Measurements from ENCODE around the gene RNU7-1. TPM values are rescaled to one million over a fixed set of nuclear protein-coding genes. Genes with fewer than 3 reads are reported as not detected.

The RNU7-1 gene
- total RNA-seq, 1 experiment from 2014 or later = not detected

GRCh38 chr12:6952863-6953441 lies 9.3 kb downstream of the RNU7-1 start:
- DNase-seq = no peak
- no peaks in the 10 kb centered on the region for H3K9me3 Mint-ChIP-seq (ENCODE audit: low read depth, unreplicated experiment)
- no peak overlapping the region for H3K4me3 Mint-ChIP-seq (ENCODE audit: low read depth, unreplicated experiment)
- no peak overlapping the region for H3K27ac Mint-ChIP-seq (ENCODE audit: unreplicated experiment)
- peaks cover 7% of the 10 kb centered on the region for H3K4me1 Mint-ChIP-seq (ENCODE audit: low read depth, unreplicated experiment)
- CTCF ChIA-PET = interaction anchor here (1.7 kb wide), 1 partner anchor 9 kb away, joined by 4 read pairs; no protein-coding TSS in a partner anchor
- no peaks in the 10 kb centered on the region for H3K27me3 Mint-ChIP-seq (ENCODE audit: unreplicated experiment)
- no TSS peak for BruUV-seq (replicated peaks)
- peaks cover 24% of the 10 kb centered on the region for H3K36me3 Mint-ChIP-seq (ENCODE audit: insufficient read depth, unreplicated experiment)
- no peak for TF ChIP-seq CTCF (IDR thresholded peaks at IDR 0.05; ENCODE audit: unreplicated experiment)
- intact Hi-C loops (cut with micrococcal nuclease; ENCODE audit: unreplicated experiment) = no loop called here

- no TSS peak for BruUV-seq (replicated peaks)
- peaks cover 25% of the 10 kb centered on the region for H3K36me3 Mint-ChIP-seq (ENCODE audit: insufficient read depth, unreplicated experiment)
- no peak overlapping the region for H3K4me3 Mint-ChIP-seq (ENCODE audit: low read depth, unreplicated experiment)
- H3K9me3 Mint-ChIP-seq (ENCODE audit: low read depth, unreplicated experiment) = no peaks in the 10 kb centered on the region
- intact Hi-C loops (cut with micrococcal nuclease; ENCODE audit: unreplicated experiment) = no loop called here
- H3K27me3 Mint-ChIP-seq (ENCODE audit: unreplicated experiment) = no peaks in the 10 kb centered on the region
- CTCF ChIA-PET = interaction anchor here (1.7 kb wide), 1 partner anchor 8 kb away, joined by 4 read pairs; no protein-coding TSS in a partner anchor
- TF ChIP-seq CTCF (IDR thresholded peaks at IDR 0.05; ENCODE audit: unreplicated experiment) = no peak
- no peaks in the 10 kb centered on the region for H3K4me1 Mint-ChIP-seq (ENCODE audit: low read depth, unreplicated experiment)
- H3K27ac Mint-ChIP-seq (ENCODE audit: unreplicated experiment) = no peak overlapping the region
- DNase-seq = no peak
These were observed 10.1 kb downstream of the RNU7-1 start for GRCh38 chr12:6953442-6954315.

- Mint-ChIP-seq H3K27ac (ENCODE audit: unreplicated experiment) (no peak overlapping the region), H3K9me3 (ENCODE audit: low read depth, unreplicated experiment) (no peaks in the 10 kb centered on the region), H3K4me1 (ENCODE audit: low read depth, unreplicated experiment) (no peaks in the 10 kb centered on the region), H3K27me3 (ENCODE audit: unreplicated experiment) (no peaks in the 10 kb centered on the region), H3K36me3 (ENCODE audit: insufficient read depth, unreplicated experiment) (peaks cover 32% of the 10 kb centered on the region), H3K4me3 (ENCODE audit: low read depth, unreplicated experiment) (no peak overlapping the region)
- intact Hi-C loops (cut with micrococcal nuclease; ENCODE audit: unreplicated experiment) = no loop called here
- no peak for TF ChIP-seq CTCF (IDR thresholded peaks at IDR 0.05; ENCODE audit: unreplicated experiment)
- no TSS peak for BruUV-seq (replicated peaks)
- no peak for DNase-seq
- CTCF ChIA-PET = no interaction called here
These were observed 10.9 kb downstream of the RNU7-1 start for GRCh38 chr12:6954316-6955107.

GRCh38 chr12:6955108-6956020 lies 11.7 kb downstream of the RNU7-1 start:
- H3K27me3 Mint-ChIP-seq (ENCODE audit: unreplicated experiment) = no peaks in the 10 kb centered on the region
- no peak overlapping the region for H3K4me3 Mint-ChIP-seq (ENCODE audit: low read depth, unreplicated experiment)
- no TSS peak for BruUV-seq (replicated peaks)
- no peaks in the 10 kb centered on the region for H3K4me1 Mint-ChIP-seq (ENCODE audit: low read depth, unreplicated experiment)
- peaks cover 41% of the 10 kb centered on the region for H3K36me3 Mint-ChIP-seq (ENCODE audit: insufficient read depth, unreplicated experiment)
- no peak overlapping the region for H3K27ac Mint-ChIP-seq (ENCODE audit: unreplicated experiment)
- intact Hi-C loops (cut with micrococcal nuclease; ENCODE audit: unreplicated experiment) = no loop called here
- no peak for DNase-seq
- CTCF ChIA-PET = no interaction called here
- no peaks in the 10 kb centered on the region for H3K9me3 Mint-ChIP-seq (ENCODE audit: low read depth, unreplicated experiment)
- TF ChIP-seq CTCF (IDR thresholded peaks at IDR 0.05; ENCODE audit: unreplicated experiment) = no peak

Measured in Calu3 (cell line).